ENCODE measurements around the gene ULBP1.
"Not testable (repeated sequence)": the region's sequence is repeated elsewhere in the genome, so short reads cannot be mapped to it uniquely, and the experiment has no call there.

ULBP1 gene

GRCh38 chr6:150005761-150006651 lies 42.3 kb downstream of the ULBP1 start:
- no peak for DNase-seq (ENCODE audit: low read depth)

DNA sequence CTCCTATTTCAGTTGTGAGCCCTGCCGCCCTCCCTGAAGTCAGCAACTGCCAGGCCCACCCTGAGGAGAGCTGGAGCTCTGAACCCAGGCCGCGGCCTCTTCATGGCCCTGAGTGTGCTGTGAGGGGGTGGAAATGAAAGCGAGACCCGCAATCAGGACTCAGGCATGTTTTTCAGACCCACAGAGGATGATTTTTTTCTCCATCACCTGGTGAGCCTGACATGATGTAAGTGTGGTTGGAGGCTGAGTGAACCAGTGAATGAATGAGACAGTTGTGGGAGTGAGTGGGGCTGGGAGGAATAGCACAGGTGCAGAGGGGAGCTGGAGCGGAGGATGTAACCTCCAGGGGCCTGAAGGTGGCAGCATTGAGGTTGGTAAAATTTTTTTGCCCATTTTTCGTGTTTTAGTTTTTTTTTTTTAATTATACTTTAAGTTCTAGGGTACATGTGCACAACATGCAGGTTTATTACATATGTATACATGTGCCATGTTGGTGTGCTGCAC lies 43.3 kb downstream of the ULBP1 start:
- peak; percentile 42 for DNase-seq (ENCODE audit: low read depth)

GRCh38 chr6:150008588-150008987 lies 44.8 kb downstream of the ULBP1 start:
- peak; percentile 56 for DNase-seq (ENCODE audit: low read depth)

DNA sequence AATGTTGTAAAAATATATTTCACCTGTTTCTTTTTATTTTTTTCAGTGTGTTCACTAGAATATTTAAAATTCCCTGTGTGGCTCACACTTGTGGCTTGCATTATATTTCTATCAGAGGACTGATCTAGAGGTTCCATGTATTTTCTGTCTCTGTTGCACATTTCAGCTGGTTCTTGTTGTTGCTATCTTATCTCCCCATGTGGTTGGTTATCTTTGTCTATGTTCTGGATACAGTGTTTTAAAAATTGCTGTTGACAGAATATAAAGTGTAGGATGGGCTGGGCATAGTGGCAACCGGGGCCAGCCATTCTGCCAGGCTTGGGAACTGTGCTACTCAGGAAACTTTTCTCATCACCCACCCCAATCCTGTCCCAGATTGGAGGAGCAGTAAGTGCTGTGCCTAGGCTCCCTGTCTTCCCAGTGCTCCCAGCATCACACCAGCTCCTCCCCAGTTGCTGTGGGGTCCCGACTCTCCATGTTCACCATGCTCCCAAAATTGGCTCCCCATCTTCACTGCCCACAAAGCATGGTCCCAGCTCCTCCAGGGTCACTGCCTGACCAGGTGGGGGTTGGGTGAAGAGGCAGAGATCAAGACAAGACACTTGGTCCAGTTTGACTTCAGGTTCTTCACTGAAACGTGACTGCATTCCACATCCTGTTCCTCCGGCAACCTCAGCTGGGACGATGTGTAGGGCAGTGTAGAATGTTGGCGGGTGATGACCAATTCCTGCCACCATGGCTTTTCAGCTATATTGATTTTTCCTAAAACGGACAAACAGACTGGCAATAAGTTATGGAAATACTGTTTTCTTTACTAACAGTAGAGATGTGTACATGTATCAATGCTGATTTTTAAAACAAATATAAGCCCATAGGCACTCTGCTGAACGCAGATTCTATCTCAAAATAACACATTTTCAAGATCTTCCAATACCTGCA lies 49.4 kb downstream of the ULBP1 start:
- not testable (repeated sequence) for DNase-seq (ENCODE audit: low read depth)

GRCh38 chr6:150013785-150014622 lies 50.3 kb downstream of the ULBP1 start:
- DNase-seq (ENCODE audit: low read depth), result not testable (repeated sequence)

DNA sequence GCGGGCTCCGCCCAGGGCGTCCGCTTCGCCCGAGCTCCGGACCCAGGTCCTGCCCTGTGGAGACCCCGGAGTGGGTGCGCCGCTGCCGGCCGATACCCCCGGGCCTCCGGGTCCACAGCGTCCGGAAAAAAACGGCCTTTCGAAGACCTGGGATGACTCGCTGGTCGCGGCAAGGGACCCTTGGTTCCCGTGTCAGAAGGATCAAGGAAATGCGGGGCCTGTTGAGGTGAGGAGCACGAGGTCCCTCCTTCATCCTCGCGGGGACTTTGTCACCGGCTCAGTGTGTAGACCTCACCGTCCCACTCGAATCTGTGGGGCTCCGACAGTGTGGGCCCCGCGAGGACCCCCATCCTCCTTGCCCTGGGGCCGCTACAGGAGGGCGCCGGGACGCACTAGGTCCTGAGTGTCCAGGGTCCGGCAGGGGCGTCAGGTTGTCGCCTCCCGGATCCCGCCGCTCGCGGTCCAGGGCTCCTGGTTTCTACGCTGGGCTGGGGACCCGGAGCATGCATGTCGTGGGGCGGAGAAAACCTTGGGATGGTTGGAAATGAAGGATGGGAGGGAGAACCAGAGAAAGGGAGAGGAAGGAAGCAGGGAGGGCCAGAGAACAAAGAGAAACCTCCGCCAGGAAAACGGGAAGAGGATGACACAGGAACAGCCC lies 51.0 kb downstream of the ULBP1 start:
- not testable (repeated sequence) for DNase-seq (ENCODE audit: low read depth)

- DNase-seq (ENCODE audit: low read depth), result not testable (repeated sequence)
These were observed 51.7 kb downstream of the ULBP1 start for GRCh38 chr6:150015281-150016001.

GRCh38 chr6:150016324-150017185 lies 52.8 kb downstream of the ULBP1 start:
- no peak for DNase-seq (ENCODE audit: low read depth)

DNA sequence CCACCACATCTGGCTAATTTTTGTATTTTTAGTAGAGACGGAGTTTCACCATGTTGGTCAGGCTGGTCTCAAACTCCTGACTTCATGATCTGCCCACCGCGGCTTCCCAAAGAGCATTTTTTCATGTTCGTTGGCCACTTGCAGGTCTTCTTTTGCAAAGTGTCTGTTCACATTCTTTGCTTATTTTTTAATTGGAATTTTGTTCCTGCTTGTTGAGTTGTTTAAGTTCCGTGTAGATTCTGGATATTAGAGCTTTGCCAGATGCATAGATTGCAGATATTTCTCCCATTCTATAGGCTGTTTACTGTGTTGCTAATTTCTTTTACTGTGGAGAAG lies 53.4 kb downstream of the ULBP1 start:
- not testable (repeated sequence) for DNase-seq (ENCODE audit: low read depth)

DNA sequence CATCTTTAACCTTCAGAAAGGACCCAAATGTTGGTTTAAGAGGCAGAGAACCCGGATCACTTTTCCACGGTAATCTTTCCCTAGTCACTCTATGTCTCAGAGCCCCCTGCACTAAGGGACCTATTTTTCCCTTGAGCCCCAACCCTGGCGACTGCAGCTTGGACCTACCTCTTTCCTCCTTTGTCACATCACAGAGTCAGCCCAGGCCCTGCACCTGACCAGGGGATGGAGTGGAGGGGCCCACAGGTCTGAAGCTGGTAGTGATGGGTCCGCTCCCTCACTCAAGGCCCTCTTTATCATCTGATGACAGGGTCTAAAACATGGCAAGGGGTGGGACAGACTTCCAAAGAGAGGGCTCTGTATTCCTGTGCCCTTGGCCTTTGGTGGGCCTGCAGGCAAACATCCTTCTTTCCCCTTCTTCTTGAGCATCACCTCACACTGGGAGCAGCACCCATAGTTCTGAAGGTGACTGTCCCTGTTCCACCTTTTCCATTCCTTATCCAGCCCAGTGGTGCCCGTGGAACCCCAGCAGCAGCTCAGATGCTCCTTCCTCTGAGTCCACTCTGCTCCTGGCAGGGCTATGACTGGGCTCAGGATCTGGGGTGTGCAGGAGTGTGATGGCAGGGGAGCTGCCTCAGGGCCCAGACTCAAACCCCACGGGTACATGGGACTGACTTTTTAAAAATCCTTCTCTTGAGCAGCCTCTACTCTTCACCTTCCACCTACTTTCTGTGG lies 55.3 kb downstream of the ULBP1 start:
- DNase-seq (ENCODE audit: low read depth), result no peak

- DNase-seq (ENCODE audit: low read depth), result not testable (repeated sequence)
These were observed 58.1 kb downstream of the ULBP1 start for GRCh38 chr6:150021870-150022269.

Measured in activated T-cell treated with anti-CD3 and anti-CD28 coated beads for 48 hours (primary cell).